Measurements from ENCODE around the gene IL1F10. TPM values are rescaled to one million over a fixed set of nuclear protein-coding genes. Genes with fewer than 3 reads are reported as not detected.
"Not testable (repeated sequence)": the region's sequence is repeated elsewhere in the genome, so short reads cannot be mapped to it uniquely, and the experiment has no call there.

The IL1F10 gene
- total and polyA plus RNA-seq, 2 experiments from 2014 or later: not detected

- Histone ChIP-seq H3K27ac (no peak overlapping the region), H4K20me1 (ENCODE audit: insufficient read depth, poor library complexity, severe bottlenecking) (no peaks in the 10 kb centered on the region), H3K9me3 (ENCODE audit: low read depth) (no peaks in the 10 kb centered on the region), H3K27me3 (peaks cover 10% of the 10 kb centered on the region), H3K36me3 (replicated peaks; ENCODE audit: insufficient read depth, low read depth) (no peaks in the 10 kb centered on the region), H3K79me2 (no peaks in the 10 kb centered on the region), H3K9me2 (replicated peaks; ENCODE audit: insufficient read depth) (no peaks in the 10 kb centered on the region), H3K4me2 (no peak overlapping the region), H3K4me3 (no peak overlapping the region), H3K4me1 (ENCODE audit: insufficient read depth) (no peaks in the 10 kb centered on the region), H2AFZ (no peak overlapping the region)
- TF ChIP-seq CTCF (IDR thresholded peaks at IDR 0.05; ENCODE audit: poor library complexity) (no peak), EZH2 (IDR thresholded peaks at IDR 0.05; ENCODE audit: borderline replicate concordance) (no peak), EZH2phosphoT487 (IDR thresholded peaks at IDR 0.05; ENCODE audit: low read depth, severe bottlenecking, unreplicated experiment) (no peak)
- WGBS (ENCODE audit: low lambda C conversion rate, missing lambda C conversion rate): 58% methylated on average over 4 of the region's 4 CpGs
- no peak for DNase-seq (ENCODE audit: low spot score)
These were observed 23.6 kb downstream of the IL1F10 start for GRCh38 chr2:113091231-113091896.

DNA sequence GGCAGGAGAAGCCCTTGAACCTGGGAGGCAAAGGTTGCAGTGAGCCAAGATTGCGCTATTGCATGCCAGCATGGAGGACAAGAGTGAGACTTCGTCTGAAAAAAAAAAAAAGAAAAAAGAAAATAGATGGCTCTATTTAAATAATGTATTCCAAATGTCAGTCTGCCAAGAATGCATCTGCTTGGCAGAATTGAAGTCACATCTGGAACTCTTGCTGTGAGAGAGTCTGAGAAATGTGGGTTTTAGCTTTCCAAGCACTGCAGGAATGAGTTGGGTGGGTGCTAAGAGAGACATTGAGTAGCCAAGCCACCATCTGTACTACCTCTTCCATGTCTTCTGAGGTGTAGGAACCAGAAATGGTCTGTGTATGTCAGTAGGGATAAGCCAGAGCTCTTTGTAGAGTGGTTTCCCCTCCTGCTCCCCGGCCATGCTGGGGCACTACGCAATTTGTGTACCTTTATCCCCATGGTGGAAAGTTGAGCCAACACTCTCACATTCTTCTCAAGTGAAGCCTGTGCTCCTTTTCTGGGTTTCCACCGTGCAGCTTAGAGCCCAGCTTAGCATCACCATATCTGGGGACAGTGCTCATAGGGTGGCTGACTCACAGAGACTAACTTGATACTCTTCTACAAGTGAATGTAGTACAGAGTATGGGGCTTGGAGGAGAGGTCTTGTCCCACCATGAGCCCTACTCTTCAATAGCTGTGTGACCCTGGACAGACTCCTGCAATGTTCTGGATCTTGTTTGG is 25.3 kb downstream of the IL1F10 start:
- Histone ChIP-seq H3K36me3 (replicated peaks; ENCODE audit: insufficient read depth, low read depth) (no peaks in the 10 kb centered on the region), H2AFZ (no peak overlapping the region), H3K4me3 (no peak overlapping the region), H3K79me2 (no peaks in the 10 kb centered on the region), H3K27ac (no peak overlapping the region), H3K9me2 (replicated peaks; ENCODE audit: insufficient read depth) (no peaks in the 10 kb centered on the region), H4K20me1 (ENCODE audit: insufficient read depth, poor library complexity, severe bottlenecking) (no peaks in the 10 kb centered on the region), H3K9me3 (ENCODE audit: low read depth) (no peaks in the 10 kb centered on the region), H3K27me3 (peaks cover 10% of the 10 kb centered on the region), H3K4me2 (no peak overlapping the region), H3K4me1 (ENCODE audit: insufficient read depth) (no peaks in the 10 kb centered on the region)
- DNase-seq (ENCODE audit: low spot score): no peak
- TF ChIP-seq EZH2 (IDR thresholded peaks at IDR 0.05; ENCODE audit: borderline replicate concordance) (no peak), EZH2phosphoT487 (IDR thresholded peaks at IDR 0.05; ENCODE audit: low read depth, severe bottlenecking, unreplicated experiment) (no peak), CTCF (IDR thresholded peaks at IDR 0.05; ENCODE audit: poor library complexity) (no peak)
- 86% methylated on average over 5 of the region's 5 CpGs for WGBS (ENCODE audit: low lambda C conversion rate, missing lambda C conversion rate)

DNA sequence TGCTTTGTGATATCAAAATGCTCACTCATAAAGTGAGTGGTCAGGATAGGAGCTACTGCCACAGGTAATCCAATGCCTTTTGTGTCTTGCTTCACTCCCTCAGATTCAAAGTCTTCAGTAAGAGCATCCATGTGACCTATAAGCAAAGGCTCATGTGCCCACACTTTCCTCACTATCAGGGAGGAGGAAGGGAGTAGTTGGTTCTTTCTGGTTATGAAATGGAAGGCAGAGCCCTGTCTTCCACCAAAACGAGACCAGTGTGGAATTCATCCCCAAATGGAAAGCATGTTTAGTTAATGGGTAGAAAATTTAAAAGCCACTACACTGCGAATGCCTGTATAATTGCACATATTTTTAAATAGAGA is 25.8 kb downstream of the IL1F10 start:
- Histone ChIP-seq H3K4me3 (no peak overlapping the region), H3K27me3 (peaks cover 6% of the 10 kb centered on the region), H4K20me1 (ENCODE audit: insufficient read depth, poor library complexity, severe bottlenecking) (no peaks in the 10 kb centered on the region), H3K36me3 (replicated peaks; ENCODE audit: insufficient read depth, low read depth) (no peaks in the 10 kb centered on the region), H3K79me2 (no peaks in the 10 kb centered on the region), H3K4me2 (no peak overlapping the region), H3K27ac (no peak overlapping the region), H3K4me1 (ENCODE audit: insufficient read depth) (no peaks in the 10 kb centered on the region), H3K9me3 (ENCODE audit: low read depth) (no peaks in the 10 kb centered on the region), H3K9me2 (replicated peaks; ENCODE audit: insufficient read depth) (no peaks in the 10 kb centered on the region), H2AFZ (no peak overlapping the region)
- 36% methylated on average over 2 of the region's 2 CpGs for WGBS (ENCODE audit: low lambda C conversion rate, missing lambda C conversion rate)
- DNase-seq (ENCODE audit: low spot score): no peak
- TF ChIP-seq CTCF (IDR thresholded peaks at IDR 0.05; ENCODE audit: poor library complexity) (no peak), EZH2 (IDR thresholded peaks at IDR 0.05; ENCODE audit: borderline replicate concordance) (no peak), EZH2phosphoT487 (IDR thresholded peaks at IDR 0.05; ENCODE audit: low read depth, severe bottlenecking, unreplicated experiment) (no peak)

DNA sequence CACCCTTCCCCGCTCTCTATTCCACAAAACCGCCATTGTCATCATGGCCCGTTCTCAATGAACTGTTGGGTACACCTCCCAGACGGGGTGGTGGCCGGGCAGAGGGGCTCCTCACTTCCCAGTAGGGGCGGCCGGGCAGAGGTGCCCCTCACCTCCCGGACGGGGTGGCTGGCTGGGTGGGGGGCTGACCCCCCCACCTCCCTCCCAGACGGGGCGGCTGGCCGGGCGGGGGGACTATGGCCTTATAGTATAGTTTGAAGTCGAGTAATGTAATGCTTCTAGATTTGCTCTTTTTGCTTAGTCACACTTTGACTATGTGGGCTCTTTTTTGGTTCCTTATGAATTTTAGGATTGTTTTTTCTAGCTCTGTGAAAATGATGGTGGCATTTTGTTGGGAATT is 28.5 kb downstream of the IL1F10 start:
- not testable (repeated sequence) for H3K36me3 ChIP-seq (replicated peaks; ENCODE audit: insufficient read depth, low read depth); H3K9me2 ChIP-seq (replicated peaks; ENCODE audit: insufficient read depth); H4K20me1 ChIP-seq (ENCODE audit: insufficient read depth, poor library complexity, severe bottlenecking); H3K27ac ChIP-seq; H3K4me1 ChIP-seq (ENCODE audit: insufficient read depth); H3K4me2 ChIP-seq; DNase-seq (ENCODE audit: low spot score); H3K27me3 ChIP-seq; H3K4me3 ChIP-seq; H3K9me3 ChIP-seq (ENCODE audit: low read depth); H2AFZ ChIP-seq; H3K79me2 ChIP-seq
- WGBS (ENCODE audit: low lambda C conversion rate, missing lambda C conversion rate): 96% methylated on average over 7 of the region's 14 CpGs

DNA sequence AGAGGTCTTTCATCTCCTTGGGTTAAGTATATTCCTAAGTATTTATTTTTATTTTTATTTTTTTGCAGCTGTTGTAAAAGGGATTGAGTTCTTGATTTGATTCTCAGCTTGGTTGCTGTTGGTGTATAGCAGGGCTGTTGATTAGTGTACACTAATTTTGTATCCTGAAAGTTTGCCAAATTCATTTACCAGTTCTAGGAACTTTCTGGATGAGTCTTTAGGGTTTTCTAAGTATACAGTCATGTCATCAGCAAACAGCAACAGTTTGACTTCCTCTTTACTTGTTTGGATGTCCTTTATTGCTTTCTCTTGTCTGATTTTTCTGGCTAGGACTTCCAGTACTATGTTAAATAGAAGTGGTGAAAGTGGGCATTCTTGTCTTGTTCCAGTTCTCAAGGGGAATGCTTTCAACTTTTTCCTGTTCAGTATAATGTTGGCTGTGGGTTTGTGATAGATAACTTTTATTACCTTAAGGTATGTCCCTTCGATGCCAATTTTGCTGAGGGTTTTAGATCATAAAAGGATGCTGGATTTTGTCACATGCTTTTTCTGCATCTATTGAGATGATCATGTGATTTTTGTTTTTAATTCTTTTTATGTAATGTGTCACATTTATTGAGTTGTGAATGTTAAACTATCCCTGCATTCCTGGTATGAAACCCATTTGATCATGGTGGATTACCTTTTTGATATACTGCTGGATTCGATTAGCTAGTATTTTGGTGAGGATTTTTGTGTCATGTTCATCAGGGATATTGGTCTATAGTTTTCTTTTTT is 29.3 kb downstream of the IL1F10 start:
- 78% methylated on average over 2 of the region's 2 CpGs for WGBS (ENCODE audit: low lambda C conversion rate, missing lambda C conversion rate)
- not testable (repeated sequence) for H3K9me2 ChIP-seq (replicated peaks; ENCODE audit: insufficient read depth); H3K27me3 ChIP-seq; H3K4me2 ChIP-seq; DNase-seq (ENCODE audit: low spot score); H2AFZ ChIP-seq; H3K9me3 ChIP-seq (ENCODE audit: low read depth); H3K4me3 ChIP-seq; H3K27ac ChIP-seq; H3K79me2 ChIP-seq; H3K4me1 ChIP-seq (ENCODE audit: insufficient read depth); H3K36me3 ChIP-seq (replicated peaks; ENCODE audit: insufficient read depth, low read depth); H4K20me1 ChIP-seq (ENCODE audit: insufficient read depth, poor library complexity, severe bottlenecking)

All from hepatocyte (in vitro differentiated cells).